OCI-LY7 (cell line): ENCODE measurements around the gene TTC28. TPM values are rescaled to one million over a fixed set of nuclear protein-coding genes. Genes with fewer than 3 reads are reported as not detected.

ENCODE experiments used
- BruUV-seq: library from RNA; stranded (reverse); fragments of 400-500 nt; replicated peaks from 2 replicates; lab custom pipeline; 2021; lab: Mats Ljungman, UMichigan
- CTCF ChIA-PET: fragments of 300-600 bp; sonication (Branson Sonifier 250); formaldehyde crosslinking; loops from one replicate; lab custom pipeline; 2022; ENCODE audit warnings: antibody characterized with exemption; ENCODE audit not compliant: unreplicated experiment; lab: Charles Lee
- POLR2A ChIA-PET: fragments of 300-600 bp; sonication (Branson Sonifier 250); formaldehyde crosslinking; loops from one replicate; lab custom pipeline; 2022; ENCODE audit warnings: antibody characterized with exemption; lab: Charles Lee
- DNase-seq: peaks from one replicate; pipeline ENCODE4 v3.0.0-alpha.2; 2015; ENCODE audit warnings: low spot score
- H2AFZ ChIP-seq: fragments of 200-600 bp; sonication (generic), shearing (Covaris generic); 2 replicates; pipeline ENCODE4 v1.6.1; 2014; ENCODE audit warnings: mild to moderate bottlenecking, antibody characterized with exemption, low read length, moderate library complexity
- H3K27ac ChIP-seq: fragments of 200-600 bp; sonication (generic); 2 replicates; pipeline ENCODE4 v1.5.1; 2014; ENCODE audit warnings: mixed run types, low read depth, mild to moderate bottlenecking, moderate library complexity, low read length, inconsistent platforms; ENCODE audit not compliant: poor library complexity, severe bottlenecking
- H3K36me3 ChIP-seq: fragments of 200-600 bp; sonication (generic); 2 replicates; pipeline ENCODE4 v1.6.1; 2014; ENCODE audit warnings: mild to moderate bottlenecking, antibody characterized with exemption, low read length, moderate library complexity, mixed read lengths; ENCODE audit not compliant: insufficient read depth
- H3K4me1 ChIP-seq: fragments of 200-600 bp; sonication (generic); 2 replicates; pipeline ENCODE4 v1.5.1; 2014; ENCODE audit warnings: mild to moderate bottlenecking, low read length; ENCODE audit not compliant: insufficient read depth, poor library complexity, severe bottlenecking
- H3K4me2 ChIP-seq: fragments of 200-600 bp; sonication (generic); 2 replicates; pipeline ENCODE4 v1.6.1; 2014; ENCODE audit warnings: mild to moderate bottlenecking, low read length
- H3K4me3 ChIP-seq: fragments of 200-600 bp; sonication (generic); 2 replicates; pipeline ENCODE4 v1.5.1; 2014; ENCODE audit warnings: mild to moderate bottlenecking, low read depth, low read length; ENCODE audit not compliant: poor library complexity, severe bottlenecking
- H3K79me2 ChIP-seq: fragments of 200-600 bp; sonication (generic); 2 replicates; pipeline ENCODE4 v1.6.1; 2016; ENCODE audit warnings: low read depth, mild to moderate bottlenecking, low read length, moderate library complexity, mixed read lengths; ENCODE audit not compliant: insufficient read depth
- H3K9me2 ChIP-seq: fragments of 200-600 bp; sonication (generic); 2 replicates; pipeline ENCODE4 v1.6.1; 2016; ENCODE audit warnings: mild to moderate bottlenecking, low read length, mixed read lengths; ENCODE audit not compliant: insufficient read depth
- H3K9me3 ChIP-seq: fragments of 200-600 bp; sonication (generic); 2 replicates; pipeline ENCODE4 v1.6.1; 2014; ENCODE audit warnings: mild to moderate bottlenecking, mixed run types, low read length, mixed read lengths
- H4K20me1 ChIP-seq: fragments of 200-600 bp; sonication (generic); 2 replicates; pipeline ENCODE4 v1.6.1; 2014; ENCODE audit warnings: mild to moderate bottlenecking, antibody characterized with exemption, low read length, moderate library complexity, mixed read lengths; ENCODE audit not compliant: insufficient read depth
- EZH2phosphoT487 ChIP-seq: fragments of 200-600 bp; sonication (generic); IDR thresholded peaks from 2 replicates; pipeline ENCODE4 v1.6.1; 2018; ENCODE audit warnings: low read depth, borderline replicate concordance, mild to moderate bottlenecking, mixed run types, antibody characterized with exemption, low read length, moderate library complexity, mixed read lengths
- intact Hi-C: fragments of 100-400 bp; cut with micrococcal nuclease; formaldehyde crosslinking; loops from one replicate; pipeline ENCODE4 v1.10.0; 2022; ENCODE audit not compliant: unreplicated experiment
- total RNA-seq, 2 experiments: library from RNA; depleted of rRNA in 1 of 2; stranded (reverse); fragments of >200 nt in 1 of 2; shearing (Covaris generic) in 1 of 2; gene quantifications; 2 replicates each; pipeline ENCODE4 v1.2.3, GENCODE V29; 2014 to 2022
- TF ChIP-seq, protein P1 (sequence below): fragments of 200-600 bp; sonication (generic); conservative IDR thresholded peaks from 2 replicates; pipeline ENCODE4 v1.5.1; 2014; ENCODE audit warnings: mild to moderate bottlenecking, antibody characterized with exemption, low read length, moderate library complexity, mixed read lengths

The TTC28 gene
- total RNA-seq, 2 experiments from 2014 or later = under 0.01 to 0.55 TPM

DNA sequence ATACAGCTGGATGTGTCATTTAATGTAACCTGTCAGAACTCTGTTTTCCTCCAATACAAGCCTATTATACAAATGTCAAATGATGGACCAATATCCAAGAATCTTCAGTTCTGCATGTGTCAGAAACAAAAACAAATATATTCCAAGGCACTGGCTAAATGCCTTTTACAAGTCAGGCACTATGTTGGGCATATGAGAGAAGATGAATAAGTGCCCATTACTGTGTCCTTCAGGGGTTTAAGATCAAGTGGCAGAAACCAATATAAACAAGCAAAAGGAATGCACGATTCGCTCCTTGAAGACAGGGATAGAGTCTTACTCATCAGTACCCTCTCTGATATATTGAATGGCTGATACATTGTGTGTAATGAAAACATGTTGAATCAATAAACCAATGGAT lies 254.4 kb downstream of the TTC28 start:
- Histone ChIP-seq H3K4me3 (no peak overlapping the region), H3K79me2 (no peaks in the 10 kb centered on the region), H3K36me3 (no peaks in the 10 kb centered on the region), H2AFZ (no peak overlapping the region), H3K4me2 (no peak overlapping the region), H3K27ac (no peak overlapping the region), H3K4me1 (no peaks in the 10 kb centered on the region), H3K9me3 (no peaks in the 10 kb centered on the region), H4K20me1 (no peaks in the 10 kb centered on the region), H3K9me2 (no peaks in the 10 kb centered on the region)
- BruUV-seq = no TSS peak
- TF ChIP-seq, protein P1, sequence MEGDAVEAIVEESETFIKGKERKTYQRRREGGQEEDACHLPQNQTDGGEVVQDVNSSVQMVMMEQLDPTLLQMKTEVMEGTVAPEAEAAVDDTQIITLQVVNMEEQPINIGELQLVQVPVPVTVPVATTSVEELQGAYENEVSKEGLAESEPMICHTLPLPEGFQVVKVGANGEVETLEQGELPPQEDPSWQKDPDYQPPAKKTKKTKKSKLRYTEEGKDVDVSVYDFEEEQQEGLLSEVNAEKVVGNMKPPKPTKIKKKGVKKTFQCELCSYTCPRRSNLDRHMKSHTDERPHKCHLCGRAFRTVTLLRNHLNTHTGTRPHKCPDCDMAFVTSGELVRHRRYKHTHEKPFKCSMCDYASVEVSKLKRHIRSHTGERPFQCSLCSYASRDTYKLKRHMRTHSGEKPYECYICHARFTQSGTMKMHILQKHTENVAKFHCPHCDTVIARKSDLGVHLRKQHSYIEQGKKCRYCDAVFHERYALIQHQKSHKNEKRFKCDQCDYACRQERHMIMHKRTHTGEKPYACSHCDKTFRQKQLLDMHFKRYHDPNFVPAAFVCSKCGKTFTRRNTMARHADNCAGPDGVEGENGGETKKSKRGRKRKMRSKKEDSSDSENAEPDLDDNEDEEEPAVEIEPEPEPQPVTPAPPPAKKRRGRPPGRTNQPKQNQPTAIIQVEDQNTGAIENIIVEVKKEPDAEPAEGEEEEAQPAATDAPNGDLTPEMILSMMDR = no peak
- no peak for TF ChIP-seq EZH2phosphoT487
- DNase-seq = no peak
- POLR2A ChIA-PET = no interaction called here
- intact Hi-C loops = no loop called here
- CTCF ChIA-PET = no interaction called here

DNA sequence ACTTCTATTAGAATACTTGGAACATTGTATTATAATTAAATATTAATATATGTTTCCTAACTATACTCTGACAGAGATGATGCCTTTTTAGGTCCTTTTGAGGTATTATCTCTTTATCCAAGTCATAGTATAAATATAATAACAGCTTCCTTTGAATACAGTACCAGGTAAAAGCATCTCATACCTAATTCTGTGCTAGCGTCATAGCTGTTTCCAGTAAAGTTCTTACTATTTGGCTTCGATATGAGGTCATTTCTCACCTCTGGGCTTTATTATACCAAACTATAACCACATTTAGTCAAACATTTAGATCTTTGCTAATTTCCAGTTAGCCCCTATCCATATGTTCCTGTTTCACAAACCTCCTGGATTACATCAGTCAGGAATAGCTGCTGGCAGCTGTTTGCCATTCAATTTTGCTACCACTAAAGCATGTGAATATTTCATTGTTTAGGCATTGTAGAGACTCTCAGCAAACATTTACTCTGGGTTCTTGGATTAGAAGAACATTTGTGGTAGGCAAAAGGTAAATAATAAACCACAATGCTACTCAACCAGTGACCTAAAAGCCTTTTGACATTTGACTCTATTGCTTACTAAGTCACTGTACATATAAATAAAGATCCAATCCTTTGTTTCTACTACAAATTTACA lies 255.1 kb downstream of the TTC28 start:
- Histone ChIP-seq H3K4me2 (no peak overlapping the region), H3K36me3 (no peaks in the 10 kb centered on the region), H3K4me3 (no peak overlapping the region), H3K9me2 (no peaks in the 10 kb centered on the region), H4K20me1 (no peaks in the 10 kb centered on the region), H3K9me3 (no peaks in the 10 kb centered on the region), H2AFZ (no peak overlapping the region), H3K4me1 (no peaks in the 10 kb centered on the region), H3K27ac (no peak overlapping the region), H3K79me2 (no peaks in the 10 kb centered on the region)
- ChIA-PET POLR2A (no interaction called here), CTCF (no interaction called here)
- DNase-seq = no peak
- TF ChIP-seq, protein P1 = no peak
- TF ChIP-seq EZH2phosphoT487 = no peak
- no TSS peak for BruUV-seq
- intact Hi-C loops = no loop called here

DNA sequence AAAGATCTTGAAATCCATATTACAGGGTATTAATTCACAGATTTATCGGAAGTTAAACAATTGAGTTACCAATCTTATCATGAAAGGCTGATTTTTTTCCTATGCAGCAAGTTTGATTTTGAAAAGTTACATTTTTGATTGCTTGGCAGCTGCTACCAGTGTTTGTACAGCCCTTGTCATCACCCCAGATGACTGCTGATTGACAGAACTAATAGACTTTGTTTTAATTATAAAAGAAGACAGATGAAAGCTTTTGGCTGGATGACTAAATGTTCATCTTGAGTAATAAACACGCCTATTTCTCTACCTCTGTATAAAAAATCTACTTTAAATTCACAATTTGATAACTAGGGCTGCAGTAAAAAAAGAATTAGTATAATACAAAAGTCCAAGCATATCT lies 259.7 kb downstream of the TTC28 start:
- Histone ChIP-seq H3K4me1 (no peaks in the 10 kb centered on the region), H3K79me2 (no peaks in the 10 kb centered on the region), H3K9me2 (no peaks in the 10 kb centered on the region), H3K36me3 (no peaks in the 10 kb centered on the region), H3K4me3 (no peak overlapping the region), H4K20me1 (no peaks in the 10 kb centered on the region), H3K9me3 (no peaks in the 10 kb centered on the region), H3K27ac (no peak overlapping the region), H2AFZ (no peak overlapping the region), H3K4me2 (no peak overlapping the region)
- DNase-seq = no peak
- BruUV-seq = no TSS peak
- POLR2A ChIA-PET = no interaction called here
- CTCF ChIA-PET = no interaction called here
- TF ChIP-seq EZH2phosphoT487 = no peak
- TF ChIP-seq, protein P1 = no peak
- intact Hi-C loops = no loop called here
